HG02763 (cell line): ENCODE data around the gene MUC21.
"Not testable (repeated sequence)": the region's sequence is repeated elsewhere in the genome, so short reads cannot be mapped to it uniquely, and the experiment has no call there.

Experiments used
- ATAC-seq: cut with Tn5 transposase; IDR thresholded peaks from one replicate; pipeline ENCODE4 v1.9.1; 2021; ENCODE audit warnings: mild to moderate bottlenecking, moderate library complexity; ENCODE audit not compliant: unreplicated experiment

The MUC21 gene

GRCh38 chr6:30966154-30966553 lies 17.4 kb upstream of the MUC21 start:
- ATAC-seq = no peak

- ATAC-seq = not testable (repeated sequence)
Observed at GRCh38 chr6:30969171-30969570, 14.3 kb upstream of the MUC21 start.

GRCh38 chr6:30970946-30971345 lies 12.6 kb upstream of the MUC21 start:
- no peak for ATAC-seq

GRCh38 chr6:30972816-30973215 lies 10.7 kb upstream of the MUC21 start:
- ATAC-seq = no peak

- no peak for ATAC-seq
Observed at GRCh38 chr6:30974490-30975252, 8.8 kb upstream of the MUC21 start.

- ATAC-seq = no peak
Observed at GRCh38 chr6:30979141-30979540, 4.4 kb upstream of the MUC21 start.

- ATAC-seq = no peak
Observed at GRCh38 chr6:30979690-30980089, 3.8 kb upstream of the MUC21 start.

- ATAC-seq = no peak
Observed at GRCh38 chr6:30981942-30982772, 1.4 kb upstream of the MUC21 start.

- no peak for ATAC-seq
Observed at GRCh38 chr6:30985490-30985889, 2.0 kb downstream of the MUC21 start.

- no peak for ATAC-seq
Observed at GRCh38 chr6:30987304-30987703, 3.8 kb downstream of the MUC21 start.

GRCh38 chr6:30988209-30988825 lies 4.8 kb downstream of the MUC21 start:
- no peak for ATAC-seq

- no peak for ATAC-seq
Observed at GRCh38 chr6:30990422-30991086, 7.0 kb downstream of the MUC21 start.

GRCh38 chr6:30991891-30992290 lies 8.4 kb downstream of the MUC21 start:
- ATAC-seq = no peak

- ATAC-seq = no peak
Observed at GRCh38 chr6:30997301-30997700, 13.8 kb downstream of the MUC21 start.

GRCh38 chr6:30998785-30999184 lies 15.3 kb downstream of the MUC21 start:
- ATAC-seq = no peak

- not testable (repeated sequence) for ATAC-seq
Observed at GRCh38 chr6:31000067-31000860, 16.7 kb downstream of the MUC21 start.

- ATAC-seq = no peak
Observed at GRCh38 chr6:31001281-31001888, 17.9 kb downstream of the MUC21 start.

- no peak for ATAC-seq
Observed at GRCh38 chr6:31002471-31002870, 19.0 kb downstream of the MUC21 start.

- ATAC-seq = no peak
Observed at GRCh38 chr6:31004794-31005193, 21.3 kb downstream of the MUC21 start.
